DND-41 (cell line): Measurements from ENCODE around the gene SPSB4.

Source experiments
- ATAC-seq: fragments of 200-7000 bp; cut with Tn5 transposase; 3 replicates; pipeline ENCODE4 v1.9.1; 2021; ENCODE audit warnings: low read depth; ENCODE audit not compliant: insufficient read depth
- DNase-seq: peaks from one replicate; pipeline ENCODE4 v3.0.0-alpha.2; 2020
- H2AFZ ChIP-seq: 2 replicates; pipeline ENCODE4 v1.6.0; 2012; ENCODE audit warnings: low read depth, low read length
- H3K27ac ChIP-seq: 2 replicates; pipeline ENCODE4 v1.5.1; 2012; ENCODE audit warnings: low read length, inconsistent platforms
- H3K27me3 ChIP-seq: fragments of 200-600 bp; sonication (generic); 2 replicates; pipeline ENCODE4 v1.6.0; 2012; ENCODE audit warnings: low read length, mild to moderate bottlenecking, inconsistent platforms; ENCODE audit not compliant: insufficient read depth, poor library complexity
- H3K36me3 ChIP-seq: 2 replicates; pipeline ENCODE4 v1.5.1; 2012; ENCODE audit warnings: low read length, inconsistent platforms; ENCODE audit not compliant: insufficient read depth
- H3K4me1 ChIP-seq: 2 replicates; pipeline ENCODE4 v1.5.1; 2012; ENCODE audit warnings: mild to moderate bottlenecking, low read length; ENCODE audit not compliant: insufficient read depth
- H3K4me2 ChIP-seq: 2 replicates; pipeline ENCODE4 v1.6.0; 2012; ENCODE audit warnings: mild to moderate bottlenecking, moderate library complexity, low read length, inconsistent platforms; ENCODE audit not compliant: insufficient read depth
- H3K4me3 ChIP-seq, 2 experiments: fragments of 200-600 bp in 1 of 2; shearing (Covaris generic) in 1 of 2; 2 replicates each; pipeline ENCODE4 v1.5.1; 2012 to 2016; ENCODE audit warnings: inconsistent platforms in 2 of 2, low read length in 2 of 2, mild to moderate bottlenecking in 2 of 2, low read depth in 1 of 2, moderate library complexity in 1 of 2
- H3K79me2 ChIP-seq: 2 replicates; pipeline ENCODE4 v1.6.0; 2012; ENCODE audit warnings: low read length, inconsistent platforms; ENCODE audit not compliant: insufficient read depth
- H3K9ac ChIP-seq: 2 replicates; pipeline ENCODE4 v1.6.0; 2012; ENCODE audit warnings: low read depth, mild to moderate bottlenecking, inconsistent platforms, low read length, moderate library complexity
- H3K9me3 ChIP-seq: 2 replicates; pipeline ENCODE4 v1.5.1; 2012; ENCODE audit warnings: low read length, moderate library complexity, mild to moderate bottlenecking, inconsistent platforms; ENCODE audit not compliant: insufficient read depth, severe bottlenecking
- H4K20me1 ChIP-seq: 2 replicates; pipeline ENCODE4 v1.6.0; 2012; ENCODE audit warnings: low read length; ENCODE audit not compliant: insufficient read depth
- EZH2 ChIP-seq: IDR thresholded peaks from 3 replicates; pipeline ENCODE4 v1.6.1; 2012; ENCODE audit warnings: borderline replicate concordance, low read depth, mild to moderate bottlenecking, moderate library complexity, low read length, inconsistent platforms; ENCODE audit not compliant: severe bottlenecking
- TF ChIP-seq, protein P1 (sequence below): IDR thresholded peaks from 2 replicates; pipeline ENCODE4 v1.5.1; 2012; ENCODE audit warnings: borderline replicate concordance, low read length, moderate library complexity, mild to moderate bottlenecking; ENCODE audit not compliant: poor library complexity, severe bottlenecking; ENCODE audit errors: extremely low read depth

SPSB4 gene

DNA sequence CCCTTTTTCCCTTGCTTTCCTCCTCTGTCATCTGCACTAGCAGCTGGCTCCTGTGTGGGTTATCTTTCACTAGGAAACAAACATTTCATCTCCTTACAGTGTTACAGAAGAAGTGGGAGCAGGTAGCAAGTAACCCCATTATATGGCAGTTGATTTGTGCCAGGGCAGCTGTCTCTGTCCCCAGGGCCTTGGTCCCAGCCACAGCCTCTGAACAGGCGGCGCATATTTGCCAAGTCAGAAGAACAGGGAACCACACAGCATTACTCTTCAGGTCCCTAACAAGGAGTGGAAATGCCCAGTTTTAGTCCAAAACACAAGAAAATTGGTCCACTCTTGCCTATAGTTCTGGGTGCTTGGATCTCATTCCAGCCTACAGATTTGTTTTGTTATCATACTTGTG is 99.8 kb downstream of the SPSB4 start:
- no peak overlapping the region for H3K4me2 ChIP-seq
- no peaks in the 10 kb centered on the region for H3K4me1 ChIP-seq
- peaks cover 3% of the 10 kb centered on the region; the same call in 1 of the 2 replicates for H4K20me1 ChIP-seq
- 0 out of 2 replicates have a peak, but pooled peaks cover 2% of the 10 kb centered on the region for H3K79me2 ChIP-seq
- H3K36me3 ChIP-seq = peaks cover 17% of the 10 kb centered on the region
- no peak for TF ChIP-seq EZH2
- TF ChIP-seq, protein P1, sequence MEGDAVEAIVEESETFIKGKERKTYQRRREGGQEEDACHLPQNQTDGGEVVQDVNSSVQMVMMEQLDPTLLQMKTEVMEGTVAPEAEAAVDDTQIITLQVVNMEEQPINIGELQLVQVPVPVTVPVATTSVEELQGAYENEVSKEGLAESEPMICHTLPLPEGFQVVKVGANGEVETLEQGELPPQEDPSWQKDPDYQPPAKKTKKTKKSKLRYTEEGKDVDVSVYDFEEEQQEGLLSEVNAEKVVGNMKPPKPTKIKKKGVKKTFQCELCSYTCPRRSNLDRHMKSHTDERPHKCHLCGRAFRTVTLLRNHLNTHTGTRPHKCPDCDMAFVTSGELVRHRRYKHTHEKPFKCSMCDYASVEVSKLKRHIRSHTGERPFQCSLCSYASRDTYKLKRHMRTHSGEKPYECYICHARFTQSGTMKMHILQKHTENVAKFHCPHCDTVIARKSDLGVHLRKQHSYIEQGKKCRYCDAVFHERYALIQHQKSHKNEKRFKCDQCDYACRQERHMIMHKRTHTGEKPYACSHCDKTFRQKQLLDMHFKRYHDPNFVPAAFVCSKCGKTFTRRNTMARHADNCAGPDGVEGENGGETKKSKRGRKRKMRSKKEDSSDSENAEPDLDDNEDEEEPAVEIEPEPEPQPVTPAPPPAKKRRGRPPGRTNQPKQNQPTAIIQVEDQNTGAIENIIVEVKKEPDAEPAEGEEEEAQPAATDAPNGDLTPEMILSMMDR = no peak
- no peak overlapping the region for H3K9ac ChIP-seq
- no peak for DNase-seq
- no peak overlapping the region for H3K27ac ChIP-seq
- no peaks in the 10 kb centered on the region for H3K9me3 ChIP-seq
- no peak overlapping the region for H3K4me3 ChIP-seq
- H3K27me3 ChIP-seq = no peaks in the 10 kb centered on the region
- no peak for ATAC-seq
- no peak overlapping the region for H2AFZ ChIP-seq

DNA sequence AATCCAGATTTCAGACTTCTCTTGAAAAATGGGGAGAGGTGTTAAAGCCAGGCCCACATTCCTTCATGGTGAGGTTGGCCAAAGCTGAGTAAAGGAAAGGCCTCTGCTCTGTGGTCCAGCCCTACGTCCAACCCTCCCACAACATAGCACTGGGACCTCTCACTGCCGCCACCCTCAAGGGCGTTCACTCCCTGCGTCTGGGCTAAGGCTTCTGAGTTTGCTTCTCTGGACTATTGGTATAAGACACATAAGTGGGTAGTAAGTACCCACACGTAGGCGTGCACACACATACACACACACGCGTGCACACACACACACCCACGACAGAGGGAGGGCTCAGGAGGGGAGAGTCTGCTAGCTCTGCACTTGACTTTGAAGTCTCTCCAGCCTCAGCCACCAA is 100.3 kb downstream of the SPSB4 start:
- Histone ChIP-seq H3K4me2 (no peak overlapping the region), H3K27ac (no peak overlapping the region), H3K4me1 (no peaks in the 10 kb centered on the region), H3K79me2 (0 out of 2 replicates have a peak, but pooled peaks cover 2% of the 10 kb centered on the region), H3K27me3 (no peaks in the 10 kb centered on the region), H4K20me1 (peaks cover 3% of the 10 kb centered on the region; the same call in 1 of the 2 replicates), H3K36me3 (peaks cover 17% of the 10 kb centered on the region), H2AFZ (no peak overlapping the region), H3K9me3 (no peaks in the 10 kb centered on the region), H3K4me3 (no peak overlapping the region), H3K9ac (no peak overlapping the region)
- no peak for DNase-seq
- ATAC-seq = no peak
- no peak for TF ChIP-seq EZH2
- TF ChIP-seq, protein P1 = no peak

DNA sequence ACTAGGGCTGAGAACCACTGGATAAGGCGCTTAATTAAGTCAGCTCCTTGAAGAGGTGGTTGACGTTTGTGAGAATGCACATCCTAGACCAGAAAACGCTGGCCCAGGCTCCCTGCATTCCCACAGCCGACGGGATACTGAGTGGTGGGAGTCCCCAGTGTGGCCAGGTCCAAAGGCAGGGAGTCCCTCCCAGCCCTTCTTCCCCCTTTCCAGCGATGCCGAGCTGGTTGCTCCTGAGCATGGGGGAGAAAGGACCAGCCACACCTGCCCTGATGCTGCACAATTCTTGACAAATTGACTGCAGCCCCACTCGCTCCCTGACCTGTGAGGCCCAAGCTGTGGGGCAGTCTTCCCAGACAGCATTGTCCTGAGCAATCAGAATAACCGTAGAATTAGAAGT is 101.0 kb downstream of the SPSB4 start:
- DNase-seq (no peak), ATAC-seq (no peak)
- H3K4me2 ChIP-seq = no peak overlapping the region
- H2AFZ ChIP-seq = no peak overlapping the region
- H3K4me1 ChIP-seq = no peaks in the 10 kb centered on the region
- H3K4me3 ChIP-seq = no peak overlapping the region
- no peak overlapping the region for H3K27ac ChIP-seq
- H3K27me3 ChIP-seq = no peaks in the 10 kb centered on the region
- peaks cover 3% of the 10 kb centered on the region; the same call in 1 of the 2 replicates for H4K20me1 ChIP-seq
- peaks cover 12% of the 10 kb centered on the region for H3K36me3 ChIP-seq
- 0 out of 2 replicates have a peak, but pooled peaks cover under 1% of the 10 kb centered on the region for H3K79me2 ChIP-seq
- TF ChIP-seq EZH2 = no peak
- TF ChIP-seq, protein P1 = no peak
- no peaks in the 10 kb centered on the region for H3K9me3 ChIP-seq
- no peak overlapping the region for H3K9ac ChIP-seq
